HL-60 (cell line): ENCODE results near the gene ZSCAN5A.

Source experiments
- DNase-seq, 2 experiments: peaks; one replicate each; pipeline ENCODE4 v3.0.0-alpha.2; 2010 to 2020; ENCODE audit warnings: low read depth in 1 of 2, low spot score in 1 of 2
- H3K27ac ChIP-seq: fragments of 250-450 bp; sonication (Bioruptor Pico); replicated peaks from 2 replicates; pipeline ENCODE4 v1.5.1; 2020; ENCODE audit warnings: mild to moderate bottlenecking, moderate library complexity
- H3K27me3 ChIP-seq: fragments of 250-450 bp; sonication (Bioruptor Pico); 2 replicates; pipeline ENCODE4 v1.5.1; 2021; ENCODE audit warnings: mild to moderate bottlenecking, moderate library complexity; ENCODE audit not compliant: insufficient read depth, poor library complexity, severe bottlenecking
- H3K4me3 ChIP-seq: replicated peaks from 2 replicates; pipeline ENCODE4 v1.5.1; 2011; ENCODE audit warnings: mild to moderate bottlenecking, control low read depth, low read length; ENCODE audit not compliant: insufficient read depth
- GABPA ChIP-seq: IDR thresholded peaks from 2 replicates; pipeline ENCODE4 v1.6.1; 2012; ENCODE audit warnings: low read depth
- POLR2AphosphoS5 ChIP-seq: IDR thresholded peaks from 2 replicates; pipeline ENCODE4 v1.6.1; 2012; ENCODE audit warnings: low read depth
- REST ChIP-seq: IDR thresholded peaks from 2 replicates; pipeline ENCODE4 v1.6.1; 2012; ENCODE audit warnings: low read depth; ENCODE audit not compliant: insufficient replicate concordance
- SPI1 ChIP-seq: IDR thresholded peaks from 2 replicates; pipeline ENCODE4 v1.6.1; 2012; ENCODE audit warnings: low read depth, mild to moderate bottlenecking, borderline replicate concordance
- TF ChIP-seq, protein P1 (sequence below): IDR thresholded peaks from one replicate; pipeline ENCODE4 v1.5.1; 2011; ENCODE audit warnings: low read length, control low read depth, inconsistent platforms; ENCODE audit not compliant: insufficient read depth

Gene ZSCAN5A

DNA sequence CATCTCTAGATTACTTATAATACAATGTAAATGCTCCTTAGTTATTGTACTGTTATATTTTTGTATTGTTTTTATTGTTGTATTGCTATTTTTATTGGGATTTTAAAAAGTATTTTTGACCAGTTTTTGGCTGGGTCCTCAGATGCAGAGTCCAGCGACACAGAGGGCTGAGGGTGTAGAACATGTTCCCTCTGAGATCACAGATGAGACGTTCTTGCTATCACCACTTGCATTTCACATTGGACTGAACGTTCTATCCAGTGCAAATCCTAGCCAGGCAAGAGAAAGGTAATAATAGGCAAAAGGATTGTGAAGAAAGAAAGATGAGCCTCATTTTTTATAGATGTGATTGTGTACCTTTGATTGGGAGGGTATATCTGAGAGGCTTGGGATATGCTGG, 15.0 kb downstream of the ZSCAN5A start:
- no peaks in the 10 kb centered on the region for H3K27me3 ChIP-seq
- no peak for DNase-seq

GRCh38 chr19:56297010-56297409, 17.6 kb downstream of the ZSCAN5A start:
- Histone ChIP-seq H3K4me3 (no peak overlapping the region), H3K27me3 (no peaks in the 10 kb centered on the region), H3K27ac (no peak overlapping the region)
- DNase-seq = no peak
- TF ChIP-seq SPI1 (no peak), POLR2AphosphoS5 (no peak), GABPA (no peak)

More for the DNA sequence above, 15.0 kb downstream of the ZSCAN5A start:
- Histone ChIP-seq H3K4me3 (no peak overlapping the region), H3K27ac (no peak overlapping the region)
- TF ChIP-seq POLR2AphosphoS5 (no peak), REST (no peak)

- DNase-seq = no peak
Measured at GRCh38 chr19:56295531-56296455, 18.8 kb downstream of the ZSCAN5A start.

More at GRCh38 chr19:56295531-56296455, 18.8 kb downstream of the ZSCAN5A start:
- no peak overlapping the region for H3K4me3 ChIP-seq
- no peaks in the 10 kb centered on the region for H3K27me3 ChIP-seq
- no peak overlapping the region for H3K27ac ChIP-seq
- TF ChIP-seq, protein P1, sequence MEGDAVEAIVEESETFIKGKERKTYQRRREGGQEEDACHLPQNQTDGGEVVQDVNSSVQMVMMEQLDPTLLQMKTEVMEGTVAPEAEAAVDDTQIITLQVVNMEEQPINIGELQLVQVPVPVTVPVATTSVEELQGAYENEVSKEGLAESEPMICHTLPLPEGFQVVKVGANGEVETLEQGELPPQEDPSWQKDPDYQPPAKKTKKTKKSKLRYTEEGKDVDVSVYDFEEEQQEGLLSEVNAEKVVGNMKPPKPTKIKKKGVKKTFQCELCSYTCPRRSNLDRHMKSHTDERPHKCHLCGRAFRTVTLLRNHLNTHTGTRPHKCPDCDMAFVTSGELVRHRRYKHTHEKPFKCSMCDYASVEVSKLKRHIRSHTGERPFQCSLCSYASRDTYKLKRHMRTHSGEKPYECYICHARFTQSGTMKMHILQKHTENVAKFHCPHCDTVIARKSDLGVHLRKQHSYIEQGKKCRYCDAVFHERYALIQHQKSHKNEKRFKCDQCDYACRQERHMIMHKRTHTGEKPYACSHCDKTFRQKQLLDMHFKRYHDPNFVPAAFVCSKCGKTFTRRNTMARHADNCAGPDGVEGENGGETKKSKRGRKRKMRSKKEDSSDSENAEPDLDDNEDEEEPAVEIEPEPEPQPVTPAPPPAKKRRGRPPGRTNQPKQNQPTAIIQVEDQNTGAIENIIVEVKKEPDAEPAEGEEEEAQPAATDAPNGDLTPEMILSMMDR = no peak
- no peak for TF ChIP-seq REST
- TF ChIP-seq GABPA = no peak
- no peak for TF ChIP-seq POLR2AphosphoS5
- no peak for TF ChIP-seq SPI1
